GDM1 (cell line): Measurements from ENCODE around the gene WDFY4.

Source experiments
- DNase-seq: peaks from one replicate; lab custom pipeline; 2025; lab: John Stamatoyannopoulos, UW

The WDFY4 gene

GRCh38 chr10:48792121-48792520 lies 107.4 kb downstream of the WDFY4 start:
- no peak for DNase-seq

- no peak for DNase-seq
These were observed 108.0 kb downstream of the WDFY4 start for GRCh38 chr10:48792687-48793096.

- DNase-seq, result no peak
These were observed 109.4 kb downstream of the WDFY4 start for GRCh38 chr10:48794074-48794473.

GRCh38 chr10:48796713-48797245 lies 112.1 kb downstream of the WDFY4 start:
- DNase-seq, result no peak

GRCh38 chr10:48797830-48798229 lies 113.2 kb downstream of the WDFY4 start:
- DNase-seq, result no peak

GRCh38 chr10:48798481-48799254 lies 114.0 kb downstream of the WDFY4 start:
- no peak for DNase-seq

- DNase-seq, result no peak
These were observed 114.8 kb downstream of the WDFY4 start for GRCh38 chr10:48799341-48800006.

GRCh38 chr10:48800007-48800675 lies 115.5 kb downstream of the WDFY4 start:
- peak; percentile 28 for DNase-seq

GRCh38 chr10:48801001-48801421 lies 116.3 kb downstream of the WDFY4 start:
- no peak for DNase-seq

GRCh38 chr10:48802611-48803071 lies 118.0 kb downstream of the WDFY4 start:
- no peak for DNase-seq

GRCh38 chr10:48803801-48804584 lies 119.3 kb downstream of the WDFY4 start:
- DNase-seq, result no peak

- no peak for DNase-seq
These were observed 120.1 kb downstream of the WDFY4 start for GRCh38 chr10:48804740-48805182.

GRCh38 chr10:48805411-48805810 lies 120.7 kb downstream of the WDFY4 start:
- no peak for DNase-seq

GRCh38 chr10:48805848-48806247 lies 121.2 kb downstream of the WDFY4 start:
- no peak for DNase-seq

- DNase-seq, result no peak
These were observed 121.7 kb downstream of the WDFY4 start for GRCh38 chr10:48806342-48806741.

GRCh38 chr10:48807791-48808470 lies 123.3 kb downstream of the WDFY4 start:
- DNase-seq, result no peak

- no peak for DNase-seq
These were observed 124.6 kb downstream of the WDFY4 start for GRCh38 chr10:48809261-48809660.

- DNase-seq, result no peak
These were observed 126.8 kb downstream of the WDFY4 start for GRCh38 chr10:48811461-48811860.

- DNase-seq, result no peak
These were observed 127.2 kb downstream of the WDFY4 start for GRCh38 chr10:48811917-48812316.

- no peak for DNase-seq
These were observed 128.6 kb downstream of the WDFY4 start for GRCh38 chr10:48813291-48813690.

GRCh38 chr10:48813825-48814224 lies 129.2 kb downstream of the WDFY4 start:
- no peak for DNase-seq
